Keratinocyte (primary cell): ENCODE data around the gene PDCD6IP.

Experiments used
- EZH2 ChIP-seq: IDR thresholded peaks from one replicate; pipeline ENCODE4 v1.6.1; 2012; ENCODE audit warnings: inconsistent platforms, mild to moderate bottlenecking, low read length, moderate library complexity
- TF ChIP-seq, protein P1 (sequence below), 3 experiments: IDR thresholded peaks in 1 of 3; conservative IDR thresholded peaks in 1 of 3; optimal IDR thresholded peaks in 1 of 3; 2 replicates in 2 of 3; 3 replicates in 1 of 3; pipeline versions ENCODE3 to v1.5.1; 2011; ENCODE audit warnings: low read length in 3 of 3, mild to moderate bottlenecking in 3 of 3, moderate library complexity in 2 of 3, control low read depth in 1 of 3, inconsistent platforms in 1 of 3; ENCODE audit not compliant: insufficient read depth in 2 of 3; ENCODE audit errors: extremely low read depth in 1 of 3

DNA sequence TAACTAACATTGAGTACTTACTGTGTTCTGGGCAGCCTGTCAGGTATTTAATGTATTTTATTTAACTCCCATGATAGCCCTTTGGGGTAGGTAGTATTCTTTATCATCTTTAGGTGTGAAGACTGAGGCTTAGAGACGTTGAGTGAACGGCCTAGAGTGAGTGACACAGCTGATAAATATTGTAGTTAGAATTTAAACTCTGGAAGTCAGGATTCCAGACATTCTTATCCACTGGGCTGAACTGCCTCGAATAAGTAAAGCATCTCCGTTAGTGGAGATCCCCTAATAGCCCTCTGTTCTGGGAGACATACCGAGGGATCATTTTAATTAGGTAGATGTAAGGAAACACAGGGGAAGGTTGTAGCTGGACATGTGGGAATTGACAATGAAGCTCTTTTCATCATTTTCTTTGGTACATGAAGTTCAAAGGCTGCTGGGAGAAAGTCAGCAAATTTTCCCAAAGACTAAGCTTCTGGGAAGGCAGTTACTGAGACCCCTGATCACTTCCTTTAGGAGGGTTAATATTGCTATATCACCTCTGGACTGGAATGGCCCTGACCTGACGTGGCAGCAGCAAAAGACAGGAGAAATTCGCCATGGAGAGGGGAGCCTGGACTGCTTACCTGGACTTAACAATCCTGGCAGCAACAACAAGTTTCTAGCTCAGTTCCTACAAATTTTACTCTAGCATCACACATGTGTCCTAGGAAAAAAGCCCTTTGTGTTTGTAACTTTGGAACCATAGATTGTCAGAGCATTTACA, 11.7 kb upstream of the PDCD6IP start:
- TF ChIP-seq, protein P1, sequence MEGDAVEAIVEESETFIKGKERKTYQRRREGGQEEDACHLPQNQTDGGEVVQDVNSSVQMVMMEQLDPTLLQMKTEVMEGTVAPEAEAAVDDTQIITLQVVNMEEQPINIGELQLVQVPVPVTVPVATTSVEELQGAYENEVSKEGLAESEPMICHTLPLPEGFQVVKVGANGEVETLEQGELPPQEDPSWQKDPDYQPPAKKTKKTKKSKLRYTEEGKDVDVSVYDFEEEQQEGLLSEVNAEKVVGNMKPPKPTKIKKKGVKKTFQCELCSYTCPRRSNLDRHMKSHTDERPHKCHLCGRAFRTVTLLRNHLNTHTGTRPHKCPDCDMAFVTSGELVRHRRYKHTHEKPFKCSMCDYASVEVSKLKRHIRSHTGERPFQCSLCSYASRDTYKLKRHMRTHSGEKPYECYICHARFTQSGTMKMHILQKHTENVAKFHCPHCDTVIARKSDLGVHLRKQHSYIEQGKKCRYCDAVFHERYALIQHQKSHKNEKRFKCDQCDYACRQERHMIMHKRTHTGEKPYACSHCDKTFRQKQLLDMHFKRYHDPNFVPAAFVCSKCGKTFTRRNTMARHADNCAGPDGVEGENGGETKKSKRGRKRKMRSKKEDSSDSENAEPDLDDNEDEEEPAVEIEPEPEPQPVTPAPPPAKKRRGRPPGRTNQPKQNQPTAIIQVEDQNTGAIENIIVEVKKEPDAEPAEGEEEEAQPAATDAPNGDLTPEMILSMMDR (optimal IDR thresholded peaks at IDR 0.05 in 1 of 3, IDR thresholded peaks at IDR 0.05 in 1 of 3, conservative IDR thresholded peaks at IDR 0.05 in 1 of 3; ENCODE audit: extremely low read depth in 1 of 3, insufficient read depth in 2 of 3, low read length in 3 of 3): no peak
- TF ChIP-seq EZH2: no peak
